Large intestine (tissue), 3 donors: ENCODE measurements around the gene BHLHE41. TPM values are rescaled to one million over a fixed set of nuclear protein-coding genes. Genes with fewer than 3 reads are reported as not detected.

ENCODE experiments used
- DNase-seq, 2 donors: peaks; one replicate each; pipeline versions ENCODE4 v3.0.0 to v3.0.0-alpha.2; 2013
- H3K27ac ChIP-seq: one replicate; pipeline ENCODE4 v1.5.1; 2013; ENCODE audit warnings: low read length
- H3K27me3 ChIP-seq: 2 replicates; pipeline ENCODE4 v1.6.1; 2013; ENCODE audit warnings: low read length; ENCODE audit not compliant: control insufficient read depth, insufficient read depth
- H3K36me3 ChIP-seq: 2 replicates; pipeline ENCODE4 v1.6.1; 2013; ENCODE audit warnings: low read length; ENCODE audit not compliant: control insufficient read depth, insufficient read depth
- H3K4me1 ChIP-seq: one replicate; pipeline ENCODE4 v1.6.1; 2013; ENCODE audit warnings: low read length; ENCODE audit not compliant: control insufficient read depth, insufficient read depth
- H3K4me3 ChIP-seq: one replicate; pipeline ENCODE4 v1.5.1; 2013; ENCODE audit warnings: low read length
- H3K9me3 ChIP-seq: one replicate; pipeline ENCODE4 v1.6.1; 2013; ENCODE audit warnings: mild to moderate bottlenecking, low read depth, low read length, moderate library complexity; ENCODE audit not compliant: control insufficient read depth
- WGBS: methylation state at CpG from one replicate; pipeline ENCODE4 v1.1.5; 2013; ENCODE audit warnings: low lambda C conversion rate; ENCODE audit not compliant: insufficient coverage; 5-methylcytosine and 5-hydroxymethylcytosine counted together
- polyA plus RNA-seq: library from polyadenylated mRNA; unstranded; fragments of 120-200 nt; gene quantifications from one replicate; pipeline ENCODE4 v1.2.1, GENCODE V29; 2013

Gene BHLHE41
- polyA plus RNA-seq, 1 donor, result 21.0 TPM

DNA sequence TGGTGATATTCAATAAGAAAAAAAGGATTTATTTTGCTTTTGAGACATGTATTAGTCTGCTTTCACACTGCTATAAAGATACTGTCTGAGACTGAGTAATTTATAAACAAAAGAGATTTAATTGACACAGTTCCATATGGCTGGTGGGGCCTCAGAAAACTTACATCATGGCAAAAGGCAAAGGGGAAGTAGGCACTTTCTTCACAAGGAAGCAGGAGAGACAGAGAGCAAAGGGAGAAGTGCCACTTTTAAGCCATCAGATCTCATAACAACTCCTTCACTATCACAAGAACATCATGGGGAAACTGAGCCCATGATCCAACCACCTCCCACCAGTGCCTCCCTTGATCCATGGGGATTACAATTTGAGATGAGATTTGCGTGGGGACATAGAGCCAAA lies 43.9 kb downstream of the BHLHE41 start:
- Histone ChIP-seq H3K4me1 (no peaks in the 10 kb centered on the region), H3K27me3 (no peaks in the 10 kb centered on the region), H3K36me3 (no peaks in the 10 kb centered on the region), H3K4me3 (no peak overlapping the region), H3K9me3 (peaks cover 4% of the 10 kb centered on the region), H3K27ac (no peak overlapping the region)
- no peak for DNase-seq
- no CpG with 5 or more reads among the region's 1 CpG for WGBS

DNA sequence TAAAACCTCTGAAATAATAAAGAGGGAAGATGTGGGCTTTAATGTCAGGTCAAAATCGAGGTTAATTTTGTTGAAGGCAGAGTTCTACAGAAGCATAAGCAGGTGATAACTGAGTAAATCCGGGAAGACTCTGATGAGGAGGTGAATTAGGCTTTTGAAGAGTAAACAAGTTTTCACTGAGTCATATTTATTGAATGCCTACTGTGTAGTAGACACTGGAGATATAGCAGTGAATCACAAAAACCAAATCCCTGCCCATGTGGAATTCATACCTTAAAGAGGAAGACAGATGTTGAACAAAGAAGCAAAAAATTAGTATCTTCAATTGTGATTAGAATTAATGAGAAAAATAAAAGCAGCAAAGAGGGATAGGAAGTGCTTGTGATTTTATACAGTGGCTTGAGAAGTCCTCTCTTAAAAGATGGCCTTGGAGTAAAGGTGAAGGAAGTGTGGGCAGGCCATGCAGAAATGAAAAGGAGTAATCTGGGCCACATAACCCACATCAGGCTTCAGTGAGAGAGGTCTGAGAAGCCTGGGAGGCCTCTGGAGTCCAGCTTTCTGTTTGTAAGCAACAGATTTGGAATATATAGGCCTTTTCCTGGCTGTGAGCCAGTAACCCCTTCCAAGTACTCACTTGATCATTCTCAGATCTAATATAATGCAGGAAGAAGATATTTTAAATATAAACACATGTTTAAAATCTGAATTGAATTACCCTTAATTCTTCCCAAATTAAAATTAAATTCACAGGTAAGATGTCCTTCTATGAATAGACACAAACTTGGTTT lies 46.7 kb downstream of the BHLHE41 start:
- no peak overlapping the region for H3K4me3 ChIP-seq
- DNase-seq, result no peak
- no CpG with 5 or more reads among the region's 2 CpGs for WGBS

More for the DNA sequence above, 46.7 kb downstream of the BHLHE41 start:
- Histone ChIP-seq H3K27me3 (no peaks in the 10 kb centered on the region), H3K9me3 (peaks cover 4% of the 10 kb centered on the region), H3K36me3 (no peaks in the 10 kb centered on the region), H3K27ac (no peak overlapping the region), H3K4me1 (no peaks in the 10 kb centered on the region)

Other genes starting within 250 kb of the BHLHE41 start
- gene RASSF8, start 166.4 kb downstream of the BHLHE41 start, polyA plus RNA-seq, result 20.2 TPM
- gene SSPN, start 70.5 kb upstream of the BHLHE41 start, polyA plus RNA-seq, result 11.5 TPM